Activated naive CD8-positive, alpha-beta T cell treated with anti-CD3 and anti-CD28 coated beads, Interleukin-2, amount 50 U/mL, for 24 hours (primary cell): Measurements from ENCODE around the gene KIF12.
"Not testable (repeated sequence)": the region's sequence is repeated elsewhere in the genome, so short reads cannot be mapped to it uniquely, and the experiment has no call there.

Experiments used
- ATAC-seq: fragments of 150-1000 bp; cut with Tn5 transposase; one replicate; pipeline ENCODE4 v1.10.0; 2021
- DNase-seq: peaks from one replicate; pipeline ENCODE4 v3.0.0; 2021
- H3K27ac Mint-ChIP-seq: one replicate; pipeline ENCODE4 v1.8.0; 2021; ENCODE audit warnings: mild to moderate bottlenecking, mixed read lengths
- H3K27me3 Mint-ChIP-seq: one replicate; pipeline ENCODE4 v1.8.0; 2021; ENCODE audit warnings: mixed read lengths
- H3K36me3 Mint-ChIP-seq: one replicate; pipeline ENCODE4 v1.8.0; 2021; ENCODE audit warnings: low read depth, mixed read lengths
- H3K4me1 Mint-ChIP-seq: one replicate; pipeline ENCODE4 v1.8.0; 2021; ENCODE audit warnings: mixed read lengths
- H3K4me3 Mint-ChIP-seq: one replicate; pipeline ENCODE4 v1.8.0; 2021; ENCODE audit warnings: mild to moderate bottlenecking, moderate library complexity, mixed read lengths
- H3K9me3 Mint-ChIP-seq: one replicate; pipeline ENCODE4 v1.8.0; 2021; ENCODE audit warnings: mixed read lengths

Gene KIF12

GRCh38 chr9:114048533-114049415, 50.3 kb downstream of the KIF12 start:
- Mint-ChIP-seq H3K27me3 (peaks cover 2% of the 10 kb centered on the region), H3K27ac (no peak overlapping the region), H3K36me3 (no peaks in the 10 kb centered on the region), H3K4me1 (no peaks in the 10 kb centered on the region), H3K9me3 (no peaks in the 10 kb centered on the region), H3K4me3 (no peak overlapping the region)
- ATAC-seq = no peak
- no peak for DNase-seq

GRCh38 chr9:114047717-114048116, 51.4 kb downstream of the KIF12 start:
- Mint-ChIP-seq H3K4me1 (no peaks in the 10 kb centered on the region), H3K36me3 (no peaks in the 10 kb centered on the region), H3K9me3 (no peaks in the 10 kb centered on the region), H3K27ac (no peak overlapping the region), H3K27me3 (peaks cover 2% of the 10 kb centered on the region), H3K4me3 (no peak overlapping the region)
- ATAC-seq (no peak), DNase-seq (no peak)

- peaks cover 2% of the 10 kb centered on the region for H3K27me3 Mint-ChIP-seq
- H3K4me1 Mint-ChIP-seq = no peaks in the 10 kb centered on the region
- H3K9me3 Mint-ChIP-seq = no peaks in the 10 kb centered on the region
- H3K27ac Mint-ChIP-seq = no peak overlapping the region
- ATAC-seq (no peak), DNase-seq (no peak)
- H3K4me3 Mint-ChIP-seq = no peak overlapping the region
- H3K36me3 Mint-ChIP-seq = no peaks in the 10 kb centered on the region
These were observed 52.2 kb downstream of the KIF12 start for GRCh38 chr9:114046875-114047274.

GRCh38 chr9:114046237-114046755, 52.8 kb downstream of the KIF12 start:
- H3K4me1 Mint-ChIP-seq = no peaks in the 10 kb centered on the region
- H3K4me3 Mint-ChIP-seq = no peak overlapping the region
- DNase-seq (no peak), ATAC-seq (no peak)
- H3K27me3 Mint-ChIP-seq = peaks cover 2% of the 10 kb centered on the region
- H3K9me3 Mint-ChIP-seq = no peaks in the 10 kb centered on the region
- no peaks in the 10 kb centered on the region for H3K36me3 Mint-ChIP-seq
- H3K27ac Mint-ChIP-seq = no peak overlapping the region

- not testable (repeated sequence) for H3K4me3 Mint-ChIP-seq, H3K9me3 Mint-ChIP-seq, H3K27me3 Mint-ChIP-seq, H3K27ac Mint-ChIP-seq, ATAC-seq, DNase-seq, H3K36me3 Mint-ChIP-seq, H3K4me1 Mint-ChIP-seq
These were observed 55.4 kb downstream of the KIF12 start for GRCh38 chr9:114043660-114044059.
